ENCODE measurements around the gene ITPKB.
A peak's percentile ranks its signal among the peaks of the same experiment; 100 is the strongest.
"Not testable (repeated sequence)": the region's sequence is repeated elsewhere in the genome, so short reads cannot be mapped to it uniquely, and the experiment has no call there.

Gene ITPKB

GRCh38 chr1:226625832-226626576 is 113.1 kb downstream of the ITPKB start:
- DNase-seq (ENCODE audit: low read depth in 3 of 3), result no peak

GRCh38 chr1:226625326-226625725 is 113.8 kb downstream of the ITPKB start:
- no peak for DNase-seq (ENCODE audit: low read depth in 3 of 3)

GRCh38 chr1:226624526-226624925 is 114.6 kb downstream of the ITPKB start:
- no peak for DNase-seq (ENCODE audit: low read depth in 3 of 3)

GRCh38 chr1:226622012-226622411 is 117.1 kb downstream of the ITPKB start:
- DNase-seq (ENCODE audit: low read depth in 3 of 3), result no peak

GRCh38 chr1:226619031-226619430 is 120.1 kb downstream of the ITPKB start:
- DNase-seq (ENCODE audit: low read depth in 3 of 3), result no peak

- DNase-seq (ENCODE audit: low read depth in 3 of 3), result no peak
Observed at GRCh38 chr1:226618380-226618779, 120.7 kb downstream of the ITPKB start.

GRCh38 chr1:226617719-226618118 is 121.4 kb downstream of the ITPKB start:
- DNase-seq (ENCODE audit: low read depth in 3 of 3), result not testable (repeated sequence)

GRCh38 chr1:226617109-226617508 is 122.0 kb downstream of the ITPKB start:
- DNase-seq (ENCODE audit: low read depth in 3 of 3), result no peak

- no peak for DNase-seq (ENCODE audit: low read depth in 3 of 3)
Observed at GRCh38 chr1:226616636-226617035, 122.4 kb downstream of the ITPKB start.

GRCh38 chr1:226615876-226616275 is 123.2 kb downstream of the ITPKB start:
- no peak for DNase-seq (ENCODE audit: low read depth in 3 of 3)

- not testable (repeated sequence) for DNase-seq (ENCODE audit: low read depth in 3 of 3)
Observed at GRCh38 chr1:226611980-226612379, 127.1 kb downstream of the ITPKB start.

GRCh38 chr1:226611301-226611700 is 127.8 kb downstream of the ITPKB start:
- DNase-seq (ENCODE audit: low read depth in 3 of 3), result no peak

- DNase-seq (ENCODE audit: low read depth in 3 of 3), result no peak
Observed at GRCh38 chr1:226610671-226611070, 128.4 kb downstream of the ITPKB start.

- DNase-seq (ENCODE audit: low read depth in 3 of 3), result no peak
Observed at GRCh38 chr1:226609836-226610455, 129.1 kb downstream of the ITPKB start.

GRCh38 chr1:226608699-226609505 is 130.2 kb downstream of the ITPKB start:
- peak; percentile 33 to 67 (median 47) for DNase-seq (ENCODE audit: low read depth in 3 of 3)

- no peak for DNase-seq (ENCODE audit: low read depth in 3 of 3)
Observed at GRCh38 chr1:226607821-226608220, 131.3 kb downstream of the ITPKB start.

GRCh38 chr1:226607268-226607660 is 131.8 kb downstream of the ITPKB start:
- no peak for DNase-seq (ENCODE audit: low read depth in 3 of 3)

- DNase-seq (ENCODE audit: low read depth in 3 of 3), result no peak
Observed at GRCh38 chr1:226606311-226607267, 132.5 kb downstream of the ITPKB start.

GRCh38 chr1:226605318-226605950 is 133.6 kb downstream of the ITPKB start:
- no peak for DNase-seq (ENCODE audit: low read depth in 3 of 3)

- DNase-seq (ENCODE audit: low read depth in 3 of 3), result no peak
Observed at GRCh38 chr1:226604560-226605317, 134.3 kb downstream of the ITPKB start.

Data from stimulated activated CD4-positive, alpha-beta T cell treated with anti-CD3 and anti-CD28 coated beads, TNF-alpha, amount 100 ng/mL, for 24 hours (primary cell).